OCI-LY7 (cell line): ENCODE results near the gene TRIO. TPM values are rescaled to one million over a fixed set of nuclear protein-coding genes. Genes with fewer than 3 reads are reported as not detected.

Experiments used
- BruUV-seq: library from RNA; stranded (reverse); fragments of 400-500 nt; replicated peaks from 2 replicates; lab custom pipeline; 2021; lab: Mats Ljungman, UMichigan
- CTCF ChIA-PET: fragments of 300-600 bp; sonication (Branson Sonifier 250); formaldehyde crosslinking; loops from one replicate; lab custom pipeline; 2022; ENCODE audit warnings: antibody characterized with exemption; ENCODE audit not compliant: unreplicated experiment; lab: Charles Lee
- POLR2A ChIA-PET: fragments of 300-600 bp; sonication (Branson Sonifier 250); formaldehyde crosslinking; loops from one replicate; lab custom pipeline; 2022; ENCODE audit warnings: antibody characterized with exemption; lab: Charles Lee
- DNase-seq: peaks from one replicate; pipeline ENCODE4 v3.0.0-alpha.2; 2015; ENCODE audit warnings: low spot score
- H2AFZ ChIP-seq: fragments of 200-600 bp; sonication (generic), shearing (Covaris generic); 2 replicates; pipeline ENCODE4 v1.6.1; 2014; ENCODE audit warnings: mild to moderate bottlenecking, antibody characterized with exemption, low read length, moderate library complexity
- H3K27ac ChIP-seq: fragments of 200-600 bp; sonication (generic); 2 replicates; pipeline ENCODE4 v1.5.1; 2014; ENCODE audit warnings: mixed run types, low read depth, mild to moderate bottlenecking, moderate library complexity, low read length, inconsistent platforms; ENCODE audit not compliant: poor library complexity, severe bottlenecking
- H3K36me3 ChIP-seq: fragments of 200-600 bp; sonication (generic); 2 replicates; pipeline ENCODE4 v1.6.1; 2014; ENCODE audit warnings: mild to moderate bottlenecking, antibody characterized with exemption, low read length, moderate library complexity, mixed read lengths; ENCODE audit not compliant: insufficient read depth
- H3K4me1 ChIP-seq: fragments of 200-600 bp; sonication (generic); 2 replicates; pipeline ENCODE4 v1.5.1; 2014; ENCODE audit warnings: mild to moderate bottlenecking, low read length; ENCODE audit not compliant: insufficient read depth, poor library complexity, severe bottlenecking
- H3K4me2 ChIP-seq: fragments of 200-600 bp; sonication (generic); 2 replicates; pipeline ENCODE4 v1.6.1; 2014; ENCODE audit warnings: mild to moderate bottlenecking, low read length
- H3K4me3 ChIP-seq: fragments of 200-600 bp; sonication (generic); 2 replicates; pipeline ENCODE4 v1.5.1; 2014; ENCODE audit warnings: mild to moderate bottlenecking, low read depth, low read length; ENCODE audit not compliant: poor library complexity, severe bottlenecking
- H3K79me2 ChIP-seq: fragments of 200-600 bp; sonication (generic); 2 replicates; pipeline ENCODE4 v1.6.1; 2016; ENCODE audit warnings: low read depth, mild to moderate bottlenecking, low read length, moderate library complexity, mixed read lengths; ENCODE audit not compliant: insufficient read depth
- H3K9me2 ChIP-seq: fragments of 200-600 bp; sonication (generic); 2 replicates; pipeline ENCODE4 v1.6.1; 2016; ENCODE audit warnings: mild to moderate bottlenecking, low read length, mixed read lengths; ENCODE audit not compliant: insufficient read depth
- H3K9me3 ChIP-seq: fragments of 200-600 bp; sonication (generic); 2 replicates; pipeline ENCODE4 v1.6.1; 2014; ENCODE audit warnings: mild to moderate bottlenecking, mixed run types, low read length, mixed read lengths
- H4K20me1 ChIP-seq: fragments of 200-600 bp; sonication (generic); 2 replicates; pipeline ENCODE4 v1.6.1; 2014; ENCODE audit warnings: mild to moderate bottlenecking, antibody characterized with exemption, low read length, moderate library complexity, mixed read lengths; ENCODE audit not compliant: insufficient read depth
- EZH2phosphoT487 ChIP-seq: fragments of 200-600 bp; sonication (generic); IDR thresholded peaks from 2 replicates; pipeline ENCODE4 v1.6.1; 2018; ENCODE audit warnings: low read depth, borderline replicate concordance, mild to moderate bottlenecking, mixed run types, antibody characterized with exemption, low read length, moderate library complexity, mixed read lengths
- intact Hi-C: fragments of 100-400 bp; cut with micrococcal nuclease; formaldehyde crosslinking; loops from one replicate; pipeline ENCODE4 v1.10.0; 2022; ENCODE audit not compliant: unreplicated experiment
- total RNA-seq, 2 experiments: library from RNA; depleted of rRNA in 1 of 2; stranded (reverse); fragments of >200 nt in 1 of 2; shearing (Covaris generic) in 1 of 2; gene quantifications; 2 replicates each; pipeline ENCODE4 v1.2.3, GENCODE V29; 2014 to 2022
- TF ChIP-seq, protein P1 (sequence below): fragments of 200-600 bp; sonication (generic); conservative IDR thresholded peaks from 2 replicates; pipeline ENCODE4 v1.5.1; 2014; ENCODE audit warnings: mild to moderate bottlenecking, antibody characterized with exemption, low read length, moderate library complexity, mixed read lengths

Gene TRIO
- total RNA-seq, 2 experiments from 2014 or later: 35.8 to 55.1 TPM

DNA sequence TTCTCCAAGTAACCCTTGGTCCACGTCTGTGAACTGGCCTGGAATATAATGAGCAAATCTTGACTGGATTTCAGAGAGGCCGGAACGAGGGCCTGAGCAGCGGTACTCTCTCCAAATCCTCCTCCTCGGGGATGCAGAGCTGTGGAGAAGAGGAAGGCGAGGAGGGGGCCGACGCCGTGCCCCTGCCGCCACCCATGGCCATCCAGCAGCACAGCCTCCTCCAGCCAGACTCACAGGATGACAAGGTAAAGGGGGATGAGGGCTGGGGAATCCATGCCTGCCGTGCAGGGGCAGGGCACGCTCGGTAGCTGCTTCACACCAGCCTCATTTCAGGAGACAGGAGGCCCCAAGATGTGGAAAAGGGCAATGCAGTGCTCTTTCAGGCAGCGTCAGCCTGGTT is 319.5 kb downstream of the TRIO start:
- TF ChIP-seq EZH2phosphoT487: no peak
- TF ChIP-seq, protein P1, sequence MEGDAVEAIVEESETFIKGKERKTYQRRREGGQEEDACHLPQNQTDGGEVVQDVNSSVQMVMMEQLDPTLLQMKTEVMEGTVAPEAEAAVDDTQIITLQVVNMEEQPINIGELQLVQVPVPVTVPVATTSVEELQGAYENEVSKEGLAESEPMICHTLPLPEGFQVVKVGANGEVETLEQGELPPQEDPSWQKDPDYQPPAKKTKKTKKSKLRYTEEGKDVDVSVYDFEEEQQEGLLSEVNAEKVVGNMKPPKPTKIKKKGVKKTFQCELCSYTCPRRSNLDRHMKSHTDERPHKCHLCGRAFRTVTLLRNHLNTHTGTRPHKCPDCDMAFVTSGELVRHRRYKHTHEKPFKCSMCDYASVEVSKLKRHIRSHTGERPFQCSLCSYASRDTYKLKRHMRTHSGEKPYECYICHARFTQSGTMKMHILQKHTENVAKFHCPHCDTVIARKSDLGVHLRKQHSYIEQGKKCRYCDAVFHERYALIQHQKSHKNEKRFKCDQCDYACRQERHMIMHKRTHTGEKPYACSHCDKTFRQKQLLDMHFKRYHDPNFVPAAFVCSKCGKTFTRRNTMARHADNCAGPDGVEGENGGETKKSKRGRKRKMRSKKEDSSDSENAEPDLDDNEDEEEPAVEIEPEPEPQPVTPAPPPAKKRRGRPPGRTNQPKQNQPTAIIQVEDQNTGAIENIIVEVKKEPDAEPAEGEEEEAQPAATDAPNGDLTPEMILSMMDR: no peak
- no peak overlapping the region for H3K4me3 ChIP-seq
- CTCF ChIA-PET: no interaction called here
- H3K9me2 ChIP-seq: no peaks in the 10 kb centered on the region
- H2AFZ ChIP-seq: no peak overlapping the region
- intact Hi-C loops: no loop called here
- no peaks in the 10 kb centered on the region for H4K20me1 ChIP-seq
- DNase-seq: no peak
- POLR2A ChIA-PET: no interaction called here
- no peaks in the 10 kb centered on the region for H3K79me2 ChIP-seq
- no peaks in the 10 kb centered on the region for H3K4me1 ChIP-seq
- no TSS peak for BruUV-seq
- H3K9me3 ChIP-seq: no peaks in the 10 kb centered on the region
- H3K27ac ChIP-seq: no peak overlapping the region
- H3K36me3 ChIP-seq: 0 out of 2 replicates have a peak, but pooled peaks cover 3% of the 10 kb centered on the region
- H3K4me2 ChIP-seq: no peak overlapping the region

DNA sequence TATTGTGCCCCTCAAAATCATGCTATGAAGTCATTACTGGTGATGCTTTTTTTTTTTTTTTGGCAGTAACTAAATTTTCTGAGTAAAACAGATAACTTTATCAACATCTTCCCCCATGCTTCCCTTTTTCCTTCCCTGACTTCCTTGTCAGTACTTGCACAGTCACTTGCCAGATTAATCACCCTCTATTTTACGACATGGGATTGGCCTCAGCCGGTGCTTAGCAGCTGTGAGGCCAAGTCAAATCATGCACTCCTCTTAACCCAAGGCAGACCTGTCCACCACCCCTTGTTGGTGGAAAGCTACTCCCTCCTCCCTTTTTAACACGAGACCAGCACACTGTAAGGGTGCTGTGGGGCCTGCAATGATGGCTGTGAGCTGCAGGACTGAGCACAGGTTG is 320.5 kb downstream of the TRIO start:
- no peaks in the 10 kb centered on the region for H4K20me1 ChIP-seq
- H3K36me3 ChIP-seq: 0 out of 2 replicates have a peak, but pooled peaks cover 3% of the 10 kb centered on the region
- no peaks in the 10 kb centered on the region for H3K79me2 ChIP-seq
- BruUV-seq: no TSS peak
- H3K27ac ChIP-seq: no peak overlapping the region
- H3K9me2 ChIP-seq: no peaks in the 10 kb centered on the region
- intact Hi-C loops: no loop called here
- H3K4me1 ChIP-seq: no peaks in the 10 kb centered on the region
- TF ChIP-seq EZH2phosphoT487: no peak
- TF ChIP-seq, protein P1: no peak
- POLR2A ChIA-PET: no interaction called here
- no peak overlapping the region for H3K4me2 ChIP-seq
- no peak overlapping the region for H3K4me3 ChIP-seq
- no peak for DNase-seq
- CTCF ChIA-PET: no interaction called here
- no peaks in the 10 kb centered on the region for H3K9me3 ChIP-seq
- H2AFZ ChIP-seq: no peak overlapping the region

DNA sequence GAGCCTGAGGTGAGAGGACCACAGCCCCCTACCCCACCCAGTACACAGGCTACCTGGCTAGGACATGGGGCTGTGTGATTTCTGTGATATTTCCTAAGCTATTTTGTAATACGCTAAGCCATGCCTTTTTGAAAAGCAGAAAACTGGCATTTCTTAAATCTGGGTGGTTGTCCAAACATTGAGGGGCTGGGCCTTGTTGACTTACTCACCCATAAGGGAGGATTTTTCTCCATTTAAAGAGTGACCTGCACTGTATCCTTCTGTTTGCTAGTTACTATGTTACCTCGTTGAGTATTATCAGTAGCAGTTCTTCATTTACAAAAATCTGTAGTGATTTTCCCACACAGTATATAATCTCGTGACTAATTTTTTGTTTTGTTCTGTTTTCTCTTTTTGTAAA is 321.0 kb downstream of the TRIO start:
- ChIA-PET POLR2A (no interaction called here), CTCF (no interaction called here)
- Histone ChIP-seq H3K9me2 (no peaks in the 10 kb centered on the region), H2AFZ (no peak overlapping the region), H3K36me3 (0 out of 2 replicates have a peak, but pooled peaks cover 3% of the 10 kb centered on the region), H3K9me3 (no peaks in the 10 kb centered on the region), H3K27ac (no peak overlapping the region), H4K20me1 (no peaks in the 10 kb centered on the region), H3K4me3 (no peak overlapping the region), H3K4me2 (no peak overlapping the region), H3K79me2 (no peaks in the 10 kb centered on the region), H3K4me1 (no peaks in the 10 kb centered on the region)
- intact Hi-C loops: no loop called here
- DNase-seq: no peak
- BruUV-seq: no TSS peak
- TF ChIP-seq, protein P1: no peak
- TF ChIP-seq EZH2phosphoT487: no peak
